ENCODE data around the gene ATP2C2. TPM values are rescaled to one million over a fixed set of nuclear protein-coding genes. Genes with fewer than 3 reads are reported as not detected.

Gene ATP2C2
- total and polyA plus RNA-seq, 7 donors: 2.5 to 60.7 (median 7.2) TPM; not detected in 2

- Histone ChIP-seq H3K4me1 (peaks cover 0 to 12% (median 10%) of the 10 kb centered on the region in 4 donors), H3K36me3 (peaks cover 12 to 58% (median 26%) of the 10 kb centered on the region in 4 donors), H3K27ac (no peak overlapping the region), H3K9me3 (no peaks in the 10 kb centered on the region), H3K27me3 (no peaks in the 10 kb centered on the region), H3K4me3 (no peak overlapping the region)
- intact Hi-C loops (cut with DNase I): no loop called here
- TF ChIP-seq CTCF (IDR thresholded peaks at IDR 0.05): no peak
- TF ChIP-seq POLR2A (IDR thresholded peaks at IDR 0.05): no peak
- no peak for TF ChIP-seq POLR2AphosphoS5 (IDR thresholded peaks at IDR 0.05)
- TF ChIP-seq EP300 (IDR thresholded peaks at IDR 0.05): no peak
- peak; percentile 25 for DNase-seq
- 93 to 94% methylated on average over 15 of the region's 15 CpGs for WGBS, 2 donors
Observed at GRCh38 chr16:84499638-84500037, 131.3 kb downstream of the ATP2C2 start.

- Histone ChIP-seq H3K4me3 (no peak overlapping the region), H3K27ac (no peak overlapping the region), H3K27me3 (no peaks in the 10 kb centered on the region), H3K9me3 (no peaks in the 10 kb centered on the region), H3K4me1 (peaks cover 0 to 20% (median 17%) of the 10 kb centered on the region in 4 donors), H3K36me3 (peaks cover 12 to 49% (median 17%) of the 10 kb centered on the region in 4 donors)
- intact Hi-C loops (cut with DNase I): no loop called here
- DNase-seq: peak; percentile 43
- TF ChIP-seq POLR2AphosphoS5 (IDR thresholded peaks at IDR 0.05) (no peak), EP300 (IDR thresholded peaks at IDR 0.05) (no peak), POLR2A (IDR thresholded peaks at IDR 0.05) (no peak), CTCF (IDR thresholded peaks at IDR 0.05) (no peak)
- WGBS, 2 donors: 94 to 95% methylated on average over 13 of the region's 13 CpGs
Observed at GRCh38 chr16:84500531-84500930, 132.2 kb downstream of the ATP2C2 start.

DNA sequence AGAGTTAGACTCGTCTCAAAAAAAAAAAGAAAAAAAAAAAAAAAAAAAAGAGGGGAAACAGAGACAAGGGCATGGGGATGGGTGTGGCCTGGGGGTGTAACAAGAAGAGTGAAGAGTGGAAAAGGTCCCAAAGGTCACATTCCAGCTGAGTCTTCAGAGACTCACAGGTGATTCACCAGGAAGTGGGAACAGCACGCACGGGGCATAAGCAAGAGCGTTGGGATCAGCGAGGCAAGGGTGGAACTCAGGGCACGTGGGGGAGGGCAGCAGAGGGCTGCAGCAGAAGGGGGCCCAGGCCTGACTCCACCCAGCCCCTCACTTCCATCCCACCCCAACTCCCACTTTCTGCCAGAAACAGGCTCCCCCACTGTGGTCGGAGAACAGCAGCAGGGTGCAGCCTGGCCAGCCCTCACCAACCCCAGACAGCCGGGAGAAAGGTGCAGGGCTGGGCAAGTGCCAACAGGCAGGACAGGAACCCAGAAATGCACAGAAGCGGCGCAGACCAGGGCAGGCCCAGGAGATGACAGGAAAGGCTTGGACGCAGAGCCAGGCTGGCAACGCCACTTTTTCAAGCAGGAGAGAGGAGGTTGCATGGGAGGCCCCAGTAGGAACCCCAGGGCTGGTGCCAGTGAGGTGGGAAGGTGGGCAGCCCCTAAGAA lies 132.9 kb downstream of the ATP2C2 start:
- Histone ChIP-seq H3K4me1 (peaks cover 0 to 27% (median 22%) of the 10 kb centered on the region in 4 donors), H3K9me3 (no peaks in the 10 kb centered on the region), H3K27me3 (no peaks in the 10 kb centered on the region), H3K36me3 (peaks cover 10 to 43% (median 13%) of the 10 kb centered on the region in 4 donors), H3K27ac (no peak overlapping the region), H3K4me3 (no peak overlapping the region)
- WGBS, 2 donors: 47 to 77% methylated on average over 12 of the region's 12 CpGs
- no peak for TF ChIP-seq CTCF (IDR thresholded peaks at IDR 0.05)
- DNase-seq: peak; percentile 60
- intact Hi-C loops (cut with DNase I): no loop called here

DNA sequence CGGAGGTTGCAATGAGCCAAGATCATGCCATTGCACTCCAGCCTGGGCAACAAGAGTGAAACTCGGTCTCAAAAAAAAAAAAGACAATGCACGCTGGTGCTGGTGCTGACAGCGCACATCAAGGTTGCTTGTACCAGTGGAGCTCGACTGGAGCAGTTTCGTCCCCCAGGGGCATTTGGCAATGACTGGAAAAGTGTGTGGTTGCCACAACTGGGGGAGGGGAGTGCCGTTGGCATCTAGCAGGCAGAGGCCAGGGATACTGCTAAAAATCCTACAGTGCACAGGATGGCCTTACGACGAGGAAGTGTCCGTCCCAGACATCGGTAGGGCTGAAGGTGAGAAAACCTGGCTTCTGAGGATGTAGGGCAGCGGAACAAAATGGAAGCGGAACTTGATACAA lies 133.7 kb downstream of the ATP2C2 start:
- Histone ChIP-seq H3K27me3 (no peaks in the 10 kb centered on the region), H3K4me1 (peaks cover 0 to 30% (median 23%) of the 10 kb centered on the region in 4 donors), H3K36me3 (peaks cover 5 to 34% (median 8%) of the 10 kb centered on the region in 4 donors), H3K9me3 (no peaks in the 10 kb centered on the region), H3K27ac (no peak overlapping the region), H3K4me3 (no peak overlapping the region)
- WGBS, 2 donors: 89 to 98% methylated on average over 13 of the region's 13 CpGs
- intact Hi-C loops (cut with DNase I): no loop called here
- peak; percentile 40 for DNase-seq
- TF ChIP-seq POLR2A (IDR thresholded peaks at IDR 0.05) (no peak), POLR2AphosphoS5 (IDR thresholded peaks at IDR 0.05) (no peak), EP300 (IDR thresholded peaks at IDR 0.05) (no peak), CTCF (IDR thresholded peaks at IDR 0.05) (no peak)

DNA sequence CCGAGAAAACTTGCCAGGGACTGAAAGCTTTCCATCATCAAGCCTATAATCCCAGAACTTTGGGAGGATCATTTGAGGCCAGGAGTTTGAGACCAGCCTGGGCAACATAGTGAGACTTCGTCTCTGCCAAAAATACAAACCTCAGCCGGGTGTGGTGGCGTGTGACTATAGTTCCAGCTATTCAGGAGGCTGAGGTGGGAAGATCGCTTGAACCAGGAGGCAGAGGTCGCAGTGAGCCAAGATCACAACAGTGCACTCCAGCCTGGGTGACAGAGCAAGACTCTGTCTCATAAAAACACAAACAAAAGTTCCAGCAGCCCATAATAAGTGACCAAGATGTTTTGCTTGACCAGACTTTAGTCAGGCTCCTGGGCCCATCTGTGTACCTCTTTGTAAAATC lies 134.2 kb downstream of the ATP2C2 start:
- no peak overlapping the region for H3K4me3 ChIP-seq
- peaks cover under 1 to 29% (median 3%) of the 10 kb centered on the region in 4 donors for H3K36me3 ChIP-seq
- intact Hi-C loops (cut with DNase I): no loop called here
- peak; percentile 27 for DNase-seq
- H3K9me3 ChIP-seq: no peaks in the 10 kb centered on the region
- H3K27me3 ChIP-seq: no peaks in the 10 kb centered on the region
- no peak overlapping the region for H3K27ac ChIP-seq
- TF ChIP-seq POLR2AphosphoS5 (IDR thresholded peaks at IDR 0.05) (no peak), POLR2A (IDR thresholded peaks at IDR 0.05) (no peak), EP300 (IDR thresholded peaks at IDR 0.05) (no peak), CTCF (IDR thresholded peaks at IDR 0.05) (no peak)
- 92 to 93% methylated on average over 6 of the region's 6 CpGs for WGBS, 2 donors
- H3K4me1 ChIP-seq: peaks cover 0 to 30% (median 23%) of the 10 kb centered on the region in 4 donors
